Heart left ventricle (tissue), 16 donors: Measurements from ENCODE around the gene GPR152. TPM values are rescaled to one million over a fixed set of nuclear protein-coding genes. Genes with fewer than 3 reads are reported as not detected.

Experiments used
- ATAC-seq, 4 donors: fragments of 200-7000 bp; cut with Tn5 transposase; one replicate each; pipeline ENCODE4 v1.9.1; 2020 to 2022; ENCODE audit warnings: moderate library complexity in 4 of 4, mild to moderate bottlenecking in 3 of 4, moderate number of reproducible peaks in 1 of 4
- DNase-seq, 5 donors: peaks; one replicate each; pipeline ENCODE4 v3.0.0-alpha.2; 2020
- H3K27ac ChIP-seq, 12 donors: fragments of 200-600 bp; sonication (generic) in 4 of 12; one replicate each; pipeline versions ENCODE4 v1.5.0 to v1.8.0; 2016 to 2022; ENCODE audit warnings: mild to moderate bottlenecking in 2 of 12
- H3K27me3 ChIP-seq, 9 donors: fragments of 200-600 bp; sonication (generic) in 2 of 9; one replicate each; pipeline versions ENCODE4 v1.5.1 to v1.8.0; 2016 to 2022; ENCODE audit warnings: mild to moderate bottlenecking in 3 of 9
- H3K36me3 ChIP-seq, 9 donors: fragments of 200-600 bp; sonication (generic) in 2 of 9; one replicate each; pipeline versions ENCODE4 v1.5.0 to v1.8.0; 2018 to 2022; ENCODE audit warnings: mild to moderate bottlenecking in 2 of 9
- H3K4me1 ChIP-seq, 12 donors: fragments of 200-600 bp; sonication (generic) in 4 of 12; one replicate each; pipeline versions ENCODE4 v1.5.0 to v1.8.0; 2016 to 2022; ENCODE audit warnings: mild to moderate bottlenecking in 3 of 12
- H3K4me3 ChIP-seq, 12 donors: fragments of 200-600 bp; sonication (generic) in 4 of 12; one replicate each; pipeline versions ENCODE4 v1.5.0 to v1.8.0; 2017 to 2022; ENCODE audit warnings: mild to moderate bottlenecking in 9 of 12, moderate library complexity in 4 of 12
- H3K9me3 ChIP-seq, 12 donors: fragments of 200-600 bp; sonication (generic) in 4 of 12; one replicate each; pipeline versions ENCODE4 v1.5.0 to v1.8.0; 2016 to 2022; ENCODE audit warnings: mild to moderate bottlenecking in 1 of 12
- POLR2A ChIP-seq, 2 donors: fragments of 450-650 bp; IDR thresholded peaks; one replicate each; pipeline ENCODE4 v1.6.1; 2017; ENCODE audit warnings: antibody characterized with exemption in 2 of 2, mild to moderate bottlenecking in 2 of 2, moderate library complexity in 2 of 2
- WGBS, 4 donors: extraction: QIAGEN DNeasy Blood & Tissue Kit in 2 of 4; methylation state at CpG; one replicate each; pipeline versions ENCODE4 v1.1.5 to v1.1.7; 2013 to 2018; 5-methylcytosine and 5-hydroxymethylcytosine counted together
- intact Hi-C, 10 donors: fragments of 100-400 bp; cut with DNase I; formaldehyde crosslinking; loops; one replicate each; pipeline versions ENCODE4 v1.11.1 to v1.14.2; 2022
- polyA plus RNA-seq, 2 donors: library from polyadenylated mRNA; stranded (reverse); fragments of 200-250 nt; gene quantifications; one replicate each; pipeline ENCODE4 v1.2.3, GENCODE V29; 2013
- total RNA-seq, 9 donors: library from RNA; depleted of rRNA in 2 of 9; stranded (reverse); fragments of >200 nt in 2 of 9; fragmentation: NEBNext Ultra II Directional in 3 of 9; extraction: Animal tissue kit (Norgen Biotek cat#: 25700) in 3 of 9; gene quantifications; one replicate each; pipeline versions ENCODE4 v1.1.0 to v1.2.4, GENCODE V29; 2016 to 2023
- TF ChIP-seq, protein P1 (sequence below), 12 donors: fragments of 200-600 bp; sonication (generic) in 4 of 12; IDR thresholded peaks; one replicate each; pipeline versions ENCODE4 v1.5.0 to v1.8.0; 2018 to 2022; ENCODE audit warnings: antibody characterized with exemption in 12 of 12, mild to moderate bottlenecking in 5 of 12
- donor health status: ischemic (EF 13 %, LVEDD 7.1; RV severe dilation, severe dysfunction).
- donor health status: healthy with polysubstance abuse.
- donor health status: DM: no; HTN: yes; CAD: no.
- donor health status: DM: no; HTN: no; CAD: no.
- donor health status: ischemic (EF 25% LVEDD 6.9; RV normal size, moderate dysfunction).
- donor health status: ischemic (EF 25% LVEDD 5.7; RV mildly dilated, moderate dysfunction).
- donor health status: healthy.
- donor health status: DM: yes; HTN: yes; CAD: no.
- donor health status: ischemic (EF 35%, LVEDD 5.7; RV mildly dilated, moderate dysfunction).
- donor health status: nonischemic (EF 11% LVEDD 7.7; RV severe dilation, severe dysfunction).
- donor health status: DM: yes; HTN: yes; CAD: no.
- donor health status: PGD.
- donor health status: ischemic (EF 29% LVEDD 5.4; RV normal size, mild dysfunction).
- donor health status: nonischemic (EF 23%, LVEDD 6.1; RV moderate dilation, normal function).

GPR152 gene
- total and polyA plus RNA-seq, 11 donors, result not detected

DNA sequence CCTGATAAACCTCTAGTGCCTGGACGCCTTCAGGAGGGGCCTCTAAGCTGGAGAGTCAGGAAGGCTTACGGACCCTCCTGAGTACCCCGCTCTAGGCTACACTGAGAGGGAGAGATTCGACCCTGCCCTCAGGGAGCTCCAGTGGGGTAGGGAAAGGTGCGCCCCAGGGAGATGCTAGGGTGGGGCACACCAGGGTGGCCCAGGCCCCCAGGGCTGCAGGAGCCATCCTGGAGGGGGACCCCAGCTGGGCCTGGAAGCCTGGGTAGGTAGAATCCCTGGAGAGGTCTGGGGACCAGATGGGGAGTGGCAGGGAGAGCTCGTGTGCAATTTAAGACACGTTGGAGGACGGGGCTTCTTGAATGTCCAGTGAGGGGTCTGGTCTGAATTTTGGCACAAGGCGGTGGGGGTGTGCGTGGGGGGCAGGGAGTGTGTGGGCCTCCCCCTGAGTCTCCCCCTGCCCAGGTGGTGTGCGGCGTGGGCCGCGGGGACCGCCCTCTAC is 32.3 kb downstream of the GPR152 start:
- peak overlapping the region; percentile 79 to 97 (median 92) for H3K27ac ChIP-seq
- DNase-seq, result no peak
- intact Hi-C loops, result loop anchor here in 3 of 10 donors (2.0 to 5.0 kb wide), 3 partner anchors 17 to 89 kb away; partner anchors contain the start of gene CDK2AP2 (in 1 of the 3)
- peak overlapping the region; percentile 32 to 89 (median 64) for H3K4me3 ChIP-seq
- ATAC-seq, result no peak
- WGBS, 4 donors, result 26 to 40% (median 37%) methylated on average over 10 to 15 of the region's 15 CpGs
- H3K36me3 ChIP-seq, result no peaks in the 10 kb centered on the region
- H3K27me3 ChIP-seq, result peaks cover 0 to 8% (median 0%) of the 10 kb centered on the region in 9 donors
- H3K9me3 ChIP-seq, result no peaks in the 10 kb centered on the region
- H3K4me1 ChIP-seq, result peaks cover 3 to 63% (median 41%) of the 10 kb centered on the region in 12 donors
- TF ChIP-seq POLR2A (IDR thresholded peaks at IDR 0.05), result no peak
- TF ChIP-seq, protein P1, sequence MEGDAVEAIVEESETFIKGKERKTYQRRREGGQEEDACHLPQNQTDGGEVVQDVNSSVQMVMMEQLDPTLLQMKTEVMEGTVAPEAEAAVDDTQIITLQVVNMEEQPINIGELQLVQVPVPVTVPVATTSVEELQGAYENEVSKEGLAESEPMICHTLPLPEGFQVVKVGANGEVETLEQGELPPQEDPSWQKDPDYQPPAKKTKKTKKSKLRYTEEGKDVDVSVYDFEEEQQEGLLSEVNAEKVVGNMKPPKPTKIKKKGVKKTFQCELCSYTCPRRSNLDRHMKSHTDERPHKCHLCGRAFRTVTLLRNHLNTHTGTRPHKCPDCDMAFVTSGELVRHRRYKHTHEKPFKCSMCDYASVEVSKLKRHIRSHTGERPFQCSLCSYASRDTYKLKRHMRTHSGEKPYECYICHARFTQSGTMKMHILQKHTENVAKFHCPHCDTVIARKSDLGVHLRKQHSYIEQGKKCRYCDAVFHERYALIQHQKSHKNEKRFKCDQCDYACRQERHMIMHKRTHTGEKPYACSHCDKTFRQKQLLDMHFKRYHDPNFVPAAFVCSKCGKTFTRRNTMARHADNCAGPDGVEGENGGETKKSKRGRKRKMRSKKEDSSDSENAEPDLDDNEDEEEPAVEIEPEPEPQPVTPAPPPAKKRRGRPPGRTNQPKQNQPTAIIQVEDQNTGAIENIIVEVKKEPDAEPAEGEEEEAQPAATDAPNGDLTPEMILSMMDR (IDR thresholded peaks at IDR 0.05), result no peak

DNA sequence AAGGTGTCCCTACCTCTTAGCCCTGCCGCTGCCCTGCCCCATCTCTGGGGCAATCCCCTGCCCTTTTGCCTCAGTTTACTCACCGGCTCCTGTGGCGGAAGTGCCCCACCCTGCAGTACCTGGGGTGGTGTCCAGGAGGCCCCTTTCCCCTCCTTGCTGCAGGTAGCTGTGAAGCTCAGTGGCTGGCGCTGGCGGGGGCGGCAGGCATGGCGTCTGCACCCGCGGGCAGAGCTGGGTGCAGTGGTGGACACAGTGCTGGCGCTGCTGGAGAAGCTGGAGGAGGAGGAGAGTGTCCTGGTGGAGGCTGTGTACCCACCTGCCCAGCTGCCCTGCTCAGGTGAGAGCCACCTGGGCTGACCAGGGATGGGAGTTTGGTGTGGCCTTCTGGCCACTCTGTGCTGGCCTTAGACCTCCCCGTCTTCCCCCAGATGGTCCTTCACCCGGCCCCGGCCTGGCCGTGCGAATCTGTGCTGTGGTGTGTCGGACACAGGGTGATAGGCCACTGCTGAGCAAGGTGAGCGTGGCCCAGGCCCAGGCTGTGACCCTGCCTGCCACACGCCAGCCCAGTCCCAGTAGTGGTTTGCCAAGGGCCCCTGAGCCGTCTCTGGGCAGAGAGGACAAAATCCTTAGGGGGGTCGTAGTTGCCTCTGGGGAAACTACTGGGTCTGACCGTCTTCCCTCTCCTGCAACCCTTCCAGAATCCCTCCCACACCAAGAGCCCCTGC is 33.0 kb downstream of the GPR152 start:
- Histone ChIP-seq H3K27ac (peak overlapping the region in 11 of 12 donors; percentile 73 to 96 (median 92)), H3K4me3 (peak overlapping the region in 4 of 12 donors; percentile 22 to 57 (median 24)), H3K9me3 (no peaks in the 10 kb centered on the region), H3K4me1 (peaks cover 3 to 67% (median 43%) of the 10 kb centered on the region in 12 donors), H3K36me3 (no peaks in the 10 kb centered on the region), H3K27me3 (peaks cover 0 to 14% (median 0%) of the 10 kb centered on the region in 9 donors)
- intact Hi-C loops, result loop anchor here in 3 of 10 donors (2.0 to 5.0 kb wide), 3 partner anchors 17 to 89 kb away; partner anchors contain the start of gene CDK2AP2 (in 1 of the 3)
- no peak for TF ChIP-seq POLR2A (IDR thresholded peaks at IDR 0.05)
- TF ChIP-seq, protein P1 (IDR thresholded peaks at IDR 0.05), result no peak
- WGBS, 4 donors, result 87 to 93% (median 93%) methylated on average over 13 to 21 of the region's 21 CpGs
- DNase-seq (no peak), ATAC-seq (no peak)

DNA sequence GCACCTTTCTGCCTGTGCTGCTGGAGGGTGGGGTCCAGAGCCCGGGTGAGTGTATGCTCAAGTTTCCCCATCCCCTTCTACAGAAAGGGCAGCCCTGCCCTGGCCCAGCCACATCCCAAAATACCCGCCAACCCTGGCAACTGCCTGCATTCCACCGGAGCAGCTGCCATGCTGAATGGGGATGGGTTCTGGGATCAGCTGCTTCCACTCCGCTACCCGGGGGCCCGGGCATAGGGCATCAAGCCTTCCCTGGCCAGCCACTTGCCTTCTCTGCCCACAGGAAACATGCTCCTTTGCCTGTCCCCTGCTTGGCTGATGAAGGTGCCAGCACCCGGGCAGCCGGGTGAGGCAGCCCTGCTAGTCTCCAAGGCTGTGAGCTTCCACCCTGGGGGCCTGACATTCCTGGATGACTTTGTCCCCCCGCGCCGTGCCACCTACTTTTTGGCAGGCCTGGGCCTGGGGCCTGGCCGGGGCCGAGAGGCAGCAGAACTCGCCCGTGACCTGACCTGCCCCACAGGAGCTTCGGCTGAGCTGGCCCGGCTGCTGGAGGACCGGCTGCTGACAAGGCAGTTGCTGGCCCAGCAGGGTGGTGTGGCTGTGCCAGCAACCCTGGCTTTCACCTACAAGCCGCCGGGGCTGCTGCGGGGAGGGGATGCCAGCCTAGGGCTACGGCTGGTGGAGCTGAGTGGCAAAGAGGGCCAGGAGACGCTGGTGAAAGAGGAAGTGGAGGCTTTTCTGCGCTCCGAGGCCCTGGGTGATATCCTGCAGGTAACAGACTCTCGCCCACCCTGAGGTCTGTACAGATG is 33.9 kb downstream of the GPR152 start:
- TF ChIP-seq, protein P1 (IDR thresholded peaks at IDR 0.05), result no peak
- TF ChIP-seq POLR2A (IDR thresholded peaks at IDR 0.05), result no peak
- Histone ChIP-seq H3K4me3 (peak overlapping the region in 5 of 12 donors; percentile 5 to 25 (median 22)), H3K4me1 (peaks cover 3 to 67% (median 43%) of the 10 kb centered on the region in 12 donors), H3K36me3 (no peaks in the 10 kb centered on the region), H3K27me3 (peaks cover 0 to 20% (median 0%) of the 10 kb centered on the region in 9 donors), H3K9me3 (no peaks in the 10 kb centered on the region), H3K27ac (peak overlapping the region; percentile 28 to 96 (median 87))
- intact Hi-C loops, result no loop called here
- ATAC-seq (peak; percentile 7 to 72 (median 18)), DNase-seq (peak in 4 of 5 donors; percentile 58 to 80 (median 65))
- 41 to 62% (median 45%) methylated on average over 17 to 26 of the region's 26 CpGs for WGBS, 4 donors
